ENCODE results near the gene RPS5.
A peak's percentile ranks its signal among the peaks of the same experiment; 100 is the strongest.

RPS5 gene

GRCh38 chr19:58362272-58362994 is 24.6 kb upstream of the RPS5 start, which contains the start of gene ZNF497:
ZNF497 (minus strand) TSS chr19:58362751; CDS start chr19:58357635, 5,116 bp downstream.
- TF ChIP-seq ZFX (IDR thresholded peaks at IDR 0.05), result peak; percentile 93
- TF ChIP-seq CTCF (conservative IDR thresholded peaks at IDR 0.05), result no peak
- peak within 1 kb of the TSS; percentile 88 for H3K27ac ChIP-seq

GRCh38 chr19:58364146-58364545 is 22.9 kb upstream of the RPS5 start:
- TF ChIP-seq ZFX (IDR thresholded peaks at IDR 0.05) (no peak), CTCF (conservative IDR thresholded peaks at IDR 0.05) (no peak)
- no peak overlapping the region for H3K27ac ChIP-seq

- TF ChIP-seq ZFX (IDR thresholded peaks at IDR 0.05), result no peak
- no peak for TF ChIP-seq CTCF (conservative IDR thresholded peaks at IDR 0.05)
- no peak overlapping the region for H3K27ac ChIP-seq
These were observed 20.3 kb upstream of the RPS5 start for GRCh38 chr19:58366585-58367430.

GRCh38 chr19:58367698-58368454 is 19.2 kb upstream of the RPS5 start:
- H3K27ac ChIP-seq, result no peak overlapping the region
- TF ChIP-seq ZFX (IDR thresholded peaks at IDR 0.05), result no peak
- no peak for TF ChIP-seq CTCF (conservative IDR thresholded peaks at IDR 0.05)

GRCh38 chr19:58368561-58369360 is 18.3 kb upstream of the RPS5 start:
- no peak overlapping the region for H3K27ac ChIP-seq

More at GRCh38 chr19:58368561-58369360, 18.3 kb upstream of the RPS5 start:
- TF ChIP-seq CTCF (conservative IDR thresholded peaks at IDR 0.05), result no peak
- TF ChIP-seq ZFX (IDR thresholded peaks at IDR 0.05), result no peak
